HCT116 (cell line): ENCODE measurements around the gene CYP11A1. TPM values are rescaled to one million over a fixed set of nuclear protein-coding genes. Genes with fewer than 3 reads are reported as not detected.

Experiments
- ATAC-seq: fragments of 200-7000 bp; cut with Tn5 transposase; 2 replicates; pipeline ENCODE4 v1.9.1; 2020; ENCODE audit warnings: mild to moderate bottlenecking, moderate library complexity
- BruUV-seq: library from RNA; stranded (reverse); fragments of 400-500 nt; replicated peaks from 2 replicates; lab custom pipeline; 2021; lab: Mats Ljungman, UMichigan
- CTCF ChIA-PET: fragments of 300-600 bp; sonication (Branson Sonifier 250); formaldehyde crosslinking; loops from one replicate; lab custom pipeline; 2021; ENCODE audit warnings: antibody characterized with exemption; lab: Charles Lee
- POLR2A ChIA-PET: fragments of 300-600, 350-600 bp; sonication (Branson Sonifier 250); formaldehyde crosslinking; loops from one replicate; lab custom pipeline; 2021; ENCODE audit warnings: antibody characterized with exemption; lab: Charles Lee
- RAD21 ChIA-PET, 2 experiments: fragments of 300-600 bp; sonication (Branson Sonifier 250); formaldehyde crosslinking; loops; one replicate each; lab custom pipeline; 2023; ENCODE audit warnings: low total read pairs in 2 of 2; ENCODE audit not compliant: uncharacterized antibody in 2 of 2, unreplicated experiment in 2 of 2, low non-redundant PET in 1 of 2; lab: Charles Lee
- DNase-seq: peaks from one replicate; pipeline ENCODE4 v3.0.0-alpha.2; 2010; ENCODE audit warnings: low read depth, low spot score
- H2AFZ ChIP-seq: fragments of 200-600 bp; shearing (Covaris generic), sonication (generic); 2 replicates; pipeline ENCODE4 v1.6.1; 2017; ENCODE audit warnings: low read depth, mixed run types, mixed read lengths, antibody characterized with exemption, low read length; ENCODE audit not compliant: poor library complexity, severe bottlenecking
- H3K27ac ChIP-seq: 2 replicates; pipeline ENCODE4 v1.5.1; 2012; ENCODE audit warnings: low read depth, low read length
- H3K27me3 ChIP-seq: fragments of 200-600 bp; sonication (generic); 2 replicates; pipeline ENCODE4 v1.6.1; 2016; ENCODE audit warnings: mixed run types, low read length, mixed read lengths; ENCODE audit not compliant: insufficient read depth
- H3K36me3 ChIP-seq, 2 experiments: fragments of 200-500 bp in 1 of 2; fragments of 200-600 bp in 1 of 2; sonication (Bioruptor generic) in 1 of 2; sonication (generic) in 1 of 2; 2 replicates each; pipeline versions ENCODE4 v1.5.1 to v1.6.1; 2014 to 2016; ENCODE audit warnings: low read length in 2 of 2, inconsistent platforms in 1 of 2, mixed read lengths in 1 of 2, mixed run types in 1 of 2; ENCODE audit not compliant: insufficient read depth in 2 of 2, control insufficient read depth in 1 of 2
- H3K4me1 ChIP-seq, 2 experiments: fragments of 200-600 bp in 1 of 2; sonication (generic) in 1 of 2; 2 replicates each; pipeline versions ENCODE4 v1.5.1 to v1.6.1; 2012 to 2017; ENCODE audit warnings: low read length in 2 of 2, inconsistent platforms in 1 of 2, mild to moderate bottlenecking in 1 of 2, mixed read lengths in 1 of 2, mixed run types in 1 of 2, moderate library complexity in 1 of 2; ENCODE audit not compliant: insufficient read depth in 2 of 2, control insufficient read depth in 1 of 2
- H3K4me2 ChIP-seq: fragments of 200-600 bp; sonication (generic); 2 replicates; pipeline ENCODE4 v1.6.1; 2017; ENCODE audit warnings: mixed run types, low read length, mixed read lengths
- H3K4me3 ChIP-seq, 2 experiments: fragments of 200-600 bp in 1 of 2; sonication (generic) in 1 of 2; replicated peaks in 1 of 2; 2 replicates each; pipeline ENCODE4 v1.5.1; 2011 to 2016; ENCODE audit warnings: low read length in 2 of 2, control low read depth in 1 of 2, low read depth in 1 of 2, mild to moderate bottlenecking in 1 of 2, mixed read lengths in 1 of 2, mixed run types in 1 of 2
- H3K79me2 ChIP-seq: fragments of 200-600 bp; sonication (generic); 2 replicates; pipeline ENCODE4 v1.6.1; 2017; ENCODE audit warnings: mild to moderate bottlenecking, mixed run types, low read length, moderate library complexity, mixed read lengths; ENCODE audit not compliant: insufficient read depth
- H3K9ac ChIP-seq: fragments of 200-600 bp; sonication (generic); 2 replicates; pipeline ENCODE4 v1.6.1; 2016; ENCODE audit warnings: low read length, mixed read lengths
- H3K9me2 ChIP-seq: fragments of 200-600 bp; sonication (generic), shearing (Covaris generic); 2 replicates; pipeline ENCODE4 v1.6.1; 2017; ENCODE audit warnings: mixed run types, mild to moderate bottlenecking, moderate library complexity; ENCODE audit not compliant: insufficient read depth
- H3K9me3 ChIP-seq, 2 experiments: fragments of 200-500 bp in 1 of 2; fragments of 200-600 bp in 1 of 2; sonication (Bioruptor generic) in 1 of 2; sonication (generic) in 1 of 2; 2 replicates each; pipeline ENCODE4 v1.6.1; 2014 to 2017; ENCODE audit warnings: low read length in 2 of 2, mixed read lengths in 2 of 2, inconsistent platforms in 1 of 2, low read depth in 1 of 2, mild to moderate bottlenecking in 1 of 2, mixed run types in 1 of 2, moderate library complexity in 1 of 2; ENCODE audit not compliant: control insufficient read depth in 1 of 2, insufficient read depth in 1 of 2
- H4K20me1 ChIP-seq: fragments of 200-600 bp; sonication (generic), shearing (Covaris generic); 2 replicates; pipeline ENCODE4 v1.6.1; 2017; ENCODE audit warnings: mixed run types, mild to moderate bottlenecking, moderate library complexity; ENCODE audit not compliant: insufficient read depth
- ATF3 ChIP-seq: IDR thresholded peaks from 2 replicates; pipeline ENCODE4 v1.6.1; 2012
- CEBPB ChIP-seq: IDR thresholded peaks from 2 replicates; pipeline ENCODE4 v1.6.1; 2012; ENCODE audit warnings: low read depth
- CTCF ChIP-seq, 3 experiments: fragments of 200-600 bp in 1 of 3; sonication (generic) in 1 of 3; IDR thresholded peaks in 2 of 3; conservative IDR thresholded peaks in 1 of 3; 2 replicates each; pipeline ENCODE4 v1.5.1; 2012 to 2017; ENCODE audit warnings: low read depth in 2 of 3, low read length in 2 of 3, antibody characterized with exemption in 1 of 3, borderline replicate concordance in 1 of 3, control low read depth in 1 of 3, mild to moderate bottlenecking in 1 of 3, mixed read lengths in 1 of 3, mixed run types in 1 of 3, moderate library complexity in 1 of 3; ENCODE audit not compliant: insufficient read depth in 1 of 3
- EZH2 ChIP-seq: fragments of 200-600 bp; sonication (generic); IDR thresholded peaks from 2 replicates; pipeline ENCODE4 v1.6.1; 2017; ENCODE audit warnings: antibody characterized with exemption, mixed run types
- FOSL1 ChIP-seq: IDR thresholded peaks from 2 replicates; pipeline ENCODE4 v1.6.1; 2012; ENCODE audit warnings: low read depth
- POLR2AphosphoS5 ChIP-seq: IDR thresholded peaks from 2 replicates; pipeline ENCODE4 v1.6.1; 2011; ENCODE audit warnings: mild to moderate bottlenecking, low read depth, low read length, moderate library complexity
- RAD21 ChIP-seq: IDR thresholded peaks from 2 replicates; pipeline ENCODE4 v1.6.1; 2012; ENCODE audit warnings: low read depth, mild to moderate bottlenecking
- REST ChIP-seq: IDR thresholded peaks from 2 replicates; pipeline ENCODE4 v1.6.1; 2012; ENCODE audit warnings: low read depth
- SIN3A ChIP-seq: IDR thresholded peaks from 2 replicates; pipeline ENCODE4 v1.6.1; 2012; ENCODE audit warnings: low read depth
- SP1 ChIP-seq: IDR thresholded peaks from 2 replicates; pipeline ENCODE4 v1.6.1; 2012; ENCODE audit warnings: low read depth
- SRF ChIP-seq: IDR thresholded peaks from 2 replicates; pipeline ENCODE4 v1.6.1; 2012; ENCODE audit warnings: low read depth
- YY1 ChIP-seq: IDR thresholded peaks from 2 replicates; pipeline ENCODE4 v1.6.1; 2011; ENCODE audit warnings: low read length, low read depth, moderate library complexity, mild to moderate bottlenecking; ENCODE audit not compliant: insufficient replicate concordance; ENCODE audit errors: extremely low read depth
- ZBTB33 ChIP-seq: IDR thresholded peaks from 2 replicates; pipeline ENCODE4 v1.6.1; 2011; ENCODE audit warnings: mild to moderate bottlenecking, low read length, moderate library complexity; ENCODE audit not compliant: insufficient replicate concordance; ENCODE audit errors: extremely low read depth
- intact Hi-C: fragments of 100-400 bp; cut with micrococcal nuclease; formaldehyde crosslinking; loops from 2 replicates; pipeline ENCODE4 v1.10.0; 2022
- total RNA-seq: library from RNA; stranded (reverse); gene quantifications from one replicate; pipeline ENCODE4 v1.2.1, GENCODE V29; 2021; ENCODE audit not compliant: unreplicated experiment

CYP11A1 gene
- total RNA-seq, 1 experiment from 2014 or later: 0.57 TPM

- TF ChIP-seq REST (no peak), POLR2AphosphoS5 (no peak), ATF3 (no peak), RAD21 (no peak)
Observed at GRCh38 chr15:74313889-74314288, 53.6 kb downstream of the CYP11A1 start (continued).

GRCh38 chr15:74312445-74313007 is 54.9 kb downstream of the CYP11A1 start:
- H2AFZ ChIP-seq: no peak overlapping the region
- H3K4me2 ChIP-seq: no peak overlapping the region
- H3K79me2 ChIP-seq: no peaks in the 10 kb centered on the region
- POLR2A ChIA-PET: no interaction called here
- no peaks in the 10 kb centered on the region for H3K27me3 ChIP-seq
- H3K4me1 ChIP-seq: peaks cover 4 to 11% of the 10 kb centered on the region in 2 experiments; a peak in 3 of 4 replicates
- CTCF ChIA-PET: interaction anchor here (1.0 to 5.8 kb wide), 7 partner anchors 8 to 962 kb away, joined by 3 to 126 read pairs (median 4); no protein-coding TSS in a partner anchor
- H3K4me3 ChIP-seq: no peak overlapping the region
- RAD21 ChIA-PET: interaction anchor here in 1 of 2 experiments (1.5 kb wide), 1 partner anchor 10 kb away, joined by 8 read pairs; no protein-coding TSS in a partner anchor
- H3K9ac ChIP-seq: no peak overlapping the region
- ATAC-seq (no peak), DNase-seq (no peak)
- BruUV-seq: no TSS peak
- intact Hi-C loops: no loop called here
- H3K27ac ChIP-seq: no peak overlapping the region
- TF ChIP-seq CEBPB (no peak), SP1 (no peak), CTCF (IDR thresholded peaks at IDR 0.05 in 2 of 3, conservative IDR thresholded peaks at IDR 0.05 in 1 of 3; ENCODE audit: borderline replicate concordance in 1 of 3, insufficient read depth in 1 of 3, low read depth in 2 of 3, low read length in 2 of 3) (no peak), YY1 (no peak), ZBTB33 (no peak), FOSL1 (no peak), SRF (no peak), SIN3A (no peak), EZH2 (no peak)
- H4K20me1 ChIP-seq: no peaks in the 10 kb centered on the region
- H3K36me3 ChIP-seq: no peaks in the 10 kb centered on the region
- no peaks in the 10 kb centered on the region for H3K9me3 ChIP-seq
- H3K9me2 ChIP-seq: no peaks in the 10 kb centered on the region
